GM12875 (cell line): ENCODE measurements around the gene OLIG3.

ENCODE experiments used
- H3K4me3 ChIP-seq: one replicate; pipeline ENCODE4 v1.5.1; 2011; ENCODE audit warnings: low read depth, low read length, control low read depth
- TF ChIP-seq, protein P1 (sequence below): IDR thresholded peaks from 2 replicates; pipeline ENCODE4 v1.5.1; 2011; ENCODE audit warnings: low read depth, mild to moderate bottlenecking, control low read depth, inconsistent platforms, low read length, moderate library complexity, borderline replicate concordance; ENCODE audit not compliant: insufficient read depth

Gene OLIG3

DNA sequence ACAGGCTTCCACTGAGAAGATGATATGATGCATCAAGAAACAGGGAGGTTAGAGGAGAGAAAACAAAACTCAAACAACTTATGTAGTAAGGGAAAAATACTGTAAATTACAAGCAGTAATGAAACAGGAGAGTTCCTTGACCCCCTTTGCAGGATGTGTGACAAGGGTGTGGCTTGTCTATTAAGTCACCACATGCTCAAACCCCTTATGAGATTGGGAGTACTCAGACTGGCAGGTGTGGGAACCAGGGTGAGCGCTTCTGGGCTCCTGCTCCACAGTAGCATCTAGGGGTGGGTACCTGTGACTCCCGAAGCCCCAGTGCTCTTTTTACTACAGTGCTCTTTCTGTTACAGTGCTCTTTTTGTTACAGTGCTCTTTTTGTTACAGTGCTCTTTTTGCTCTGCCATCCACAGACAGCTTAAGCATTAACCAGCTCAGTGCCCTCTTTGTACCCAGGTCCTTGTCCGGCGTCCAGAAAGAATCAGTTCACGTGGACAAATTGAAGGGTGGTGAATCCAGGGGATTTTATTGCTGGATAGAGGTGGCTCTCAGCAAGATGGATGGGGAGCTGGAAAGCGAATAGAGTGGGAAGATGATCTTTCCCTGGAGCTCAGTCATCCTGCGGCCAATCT is 28.7 kb downstream of the OLIG3 start:
- H3K4me3 ChIP-seq = no peak overlapping the region
- TF ChIP-seq, protein P1, sequence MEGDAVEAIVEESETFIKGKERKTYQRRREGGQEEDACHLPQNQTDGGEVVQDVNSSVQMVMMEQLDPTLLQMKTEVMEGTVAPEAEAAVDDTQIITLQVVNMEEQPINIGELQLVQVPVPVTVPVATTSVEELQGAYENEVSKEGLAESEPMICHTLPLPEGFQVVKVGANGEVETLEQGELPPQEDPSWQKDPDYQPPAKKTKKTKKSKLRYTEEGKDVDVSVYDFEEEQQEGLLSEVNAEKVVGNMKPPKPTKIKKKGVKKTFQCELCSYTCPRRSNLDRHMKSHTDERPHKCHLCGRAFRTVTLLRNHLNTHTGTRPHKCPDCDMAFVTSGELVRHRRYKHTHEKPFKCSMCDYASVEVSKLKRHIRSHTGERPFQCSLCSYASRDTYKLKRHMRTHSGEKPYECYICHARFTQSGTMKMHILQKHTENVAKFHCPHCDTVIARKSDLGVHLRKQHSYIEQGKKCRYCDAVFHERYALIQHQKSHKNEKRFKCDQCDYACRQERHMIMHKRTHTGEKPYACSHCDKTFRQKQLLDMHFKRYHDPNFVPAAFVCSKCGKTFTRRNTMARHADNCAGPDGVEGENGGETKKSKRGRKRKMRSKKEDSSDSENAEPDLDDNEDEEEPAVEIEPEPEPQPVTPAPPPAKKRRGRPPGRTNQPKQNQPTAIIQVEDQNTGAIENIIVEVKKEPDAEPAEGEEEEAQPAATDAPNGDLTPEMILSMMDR = no peak

- TF ChIP-seq, protein P1 = no peak
- no peak overlapping the region for H3K4me3 ChIP-seq
Observed at GRCh38 chr6:137452333-137452894, 41.8 kb downstream of the OLIG3 start.

DNA sequence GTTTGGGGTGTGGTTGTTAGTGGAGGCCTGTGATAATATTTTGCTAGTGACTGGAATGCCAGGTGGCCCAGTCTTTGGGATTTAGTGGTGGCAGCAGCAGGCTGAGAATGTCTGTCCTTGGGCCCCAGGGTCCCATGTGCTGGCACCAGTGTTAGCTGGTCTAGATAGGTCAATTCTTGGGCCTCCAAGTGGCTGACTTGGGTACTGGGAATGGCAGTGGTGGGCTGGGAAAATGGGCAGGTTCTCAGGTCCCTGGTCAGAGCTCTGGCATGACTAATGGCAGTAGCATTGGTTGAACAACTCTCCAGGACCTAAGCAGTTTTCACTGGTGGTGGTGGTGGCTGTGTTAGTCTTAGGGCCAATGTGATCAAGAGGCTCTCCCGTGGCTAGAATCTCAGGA is 50.3 kb downstream of the OLIG3 start:
- no peak overlapping the region for H3K4me3 ChIP-seq
- TF ChIP-seq, protein P1 = 0 out of 2 replicates have a peak, but pooled peaks have one; percentile 16
